Measurements from ENCODE around the gene TBC1D4. TPM values are rescaled to one million over a fixed set of nuclear protein-coding genes. Genes with fewer than 3 reads are reported as not detected.

Gene TBC1D4
- total RNA-seq, 1 donor from 2014 or later = 116 TPM

DNA sequence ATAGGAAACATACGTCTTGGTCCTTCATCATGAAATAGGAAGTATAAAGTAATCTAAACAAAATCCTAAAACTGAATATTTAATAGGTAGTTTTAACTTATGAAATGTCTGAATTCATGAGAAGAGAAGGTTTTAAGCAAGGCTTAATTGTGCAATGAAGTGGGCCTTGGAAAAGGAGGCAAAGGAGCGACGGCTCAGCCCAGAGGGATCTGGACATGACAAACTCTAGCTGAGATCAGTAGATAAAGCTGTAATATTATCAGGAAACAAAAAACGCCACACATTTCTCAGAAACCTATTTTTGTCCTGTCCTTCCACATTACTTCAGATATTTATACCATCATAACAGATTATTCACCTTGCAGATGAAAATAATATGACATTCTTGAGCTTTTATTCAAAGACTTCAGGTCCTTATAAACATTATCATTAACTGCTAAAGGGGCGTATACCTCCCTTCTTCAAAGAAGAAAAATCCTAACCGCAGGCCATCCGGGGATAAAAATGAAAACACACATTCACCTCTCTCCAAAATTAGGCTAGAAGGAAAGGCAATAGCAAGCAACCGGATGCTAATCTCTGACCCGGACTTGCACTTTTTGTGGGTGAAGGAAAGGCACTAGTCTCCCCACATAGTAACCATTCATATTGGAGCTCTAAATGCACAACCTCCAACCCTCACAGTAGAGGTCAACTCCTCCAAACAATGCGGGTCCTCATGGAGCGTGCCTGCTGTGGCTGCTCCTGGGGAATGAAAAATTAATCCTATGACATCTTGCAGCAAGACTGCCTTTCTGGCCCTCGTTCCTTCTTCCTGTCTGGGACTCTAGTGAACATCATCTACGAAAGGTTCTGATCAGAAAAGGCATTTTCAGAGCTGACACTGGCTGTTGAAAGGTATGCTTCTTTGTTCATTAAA, 108.8 kb downstream of the TBC1D4 start:
- DNase-seq (no peak), ATAC-seq (peak; percentile 27)
- intact Hi-C loops (cut with micrococcal nuclease) = loop anchor here (5.0 kb wide), 1 partner anchor 109 kb away; the partner anchor contains the start of gene TBC1D4

DNA sequence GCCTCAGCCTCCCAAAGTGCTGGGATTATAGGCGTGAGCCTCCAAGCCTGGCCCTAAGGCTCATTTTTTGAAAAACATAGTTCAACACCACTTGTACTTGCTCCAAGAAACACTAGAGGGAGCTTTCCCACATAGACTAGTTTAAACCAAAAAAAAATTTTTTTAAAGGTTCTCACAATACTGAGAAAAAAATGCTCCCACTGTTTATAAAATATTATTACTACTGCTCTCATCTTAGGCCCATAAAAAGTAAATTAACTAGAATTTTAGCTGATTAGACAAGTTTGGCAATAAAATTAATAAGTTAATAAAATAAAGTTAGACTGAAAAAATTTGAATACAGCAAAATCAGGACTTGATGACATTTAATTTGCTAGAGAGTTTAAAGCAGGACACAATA, 109.5 kb downstream of the TBC1D4 start:
- DNase-seq = no peak
- intact Hi-C loops (cut with micrococcal nuclease) = loop anchor here (5.0 kb wide), 1 partner anchor 110 kb away; the partner anchor contains the start of gene TBC1D4
- peak; percentile 41 for ATAC-seq

DNA sequence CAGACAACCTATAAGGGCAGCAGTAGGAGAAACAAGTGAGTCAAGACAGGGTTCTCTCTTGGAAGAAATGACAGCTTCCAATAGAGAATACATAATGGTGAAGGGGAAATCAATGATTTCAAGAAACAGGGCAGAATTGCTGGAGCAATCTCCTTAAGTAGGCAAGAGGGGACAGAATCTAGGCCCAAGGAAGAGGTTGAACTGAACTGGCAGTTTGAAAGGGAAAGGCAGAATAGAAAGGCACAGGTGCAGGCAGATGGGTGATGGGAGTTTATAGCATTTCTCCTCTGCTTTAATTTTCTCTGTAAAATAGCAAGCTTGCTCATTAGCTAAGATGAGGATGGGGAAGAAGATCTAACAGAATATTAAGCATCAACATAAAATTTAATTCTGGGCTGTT, 110.8 kb downstream of the TBC1D4 start:
- intact Hi-C loops (cut with micrococcal nuclease) = loop anchor here (5.0 kb wide), 1 partner anchor 111 kb away; the partner anchor contains the start of gene TBC1D4
- ATAC-seq = no peak
- no peak for DNase-seq

DNA sequence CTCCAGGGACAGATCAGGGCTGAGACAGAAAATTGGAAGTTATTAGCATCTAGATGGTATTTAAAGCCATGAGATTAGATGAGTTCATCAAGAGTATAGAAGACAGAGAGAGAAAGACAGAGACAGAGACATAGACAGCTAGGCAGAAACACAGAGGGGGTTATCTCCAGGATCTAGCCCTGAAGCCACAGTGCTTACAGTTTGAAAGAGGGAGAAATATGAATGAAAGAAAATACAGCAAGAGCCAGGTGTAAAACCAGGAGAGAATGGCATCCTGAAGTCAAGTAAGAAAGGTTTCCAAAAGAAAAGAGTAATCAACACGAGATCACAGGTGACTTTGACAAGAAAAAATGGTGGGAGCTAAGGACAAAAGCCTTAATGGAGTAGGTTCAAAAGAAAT, 111.2 kb downstream of the TBC1D4 start:
- DNase-seq (no peak), ATAC-seq (no peak)
- intact Hi-C loops (cut with micrococcal nuclease) = loop anchor here (5.0 kb wide), 1 partner anchor 112 kb away; the partner anchor contains the start of gene TBC1D4

DNA sequence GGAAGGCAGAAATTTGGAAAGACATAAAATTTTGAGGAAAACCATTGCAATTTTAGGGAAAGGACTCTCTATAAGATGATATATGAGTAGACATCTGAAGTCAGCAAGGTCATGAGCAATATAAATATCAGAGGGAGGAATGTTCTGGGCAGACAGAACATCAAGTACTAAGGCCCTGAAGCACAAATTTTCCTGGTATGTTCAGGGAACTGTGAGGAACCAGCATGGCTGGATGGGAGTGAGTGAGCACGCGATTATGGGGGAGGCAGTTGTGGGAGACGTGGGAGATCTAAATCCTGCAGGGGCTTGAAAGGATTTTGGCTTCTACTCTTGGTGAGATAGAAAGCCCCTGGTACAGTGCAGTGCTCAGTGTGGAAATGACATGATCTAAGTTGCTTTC, 112.0 kb downstream of the TBC1D4 start:
- ATAC-seq (peak; percentile 21), DNase-seq (no peak)
- intact Hi-C loops (cut with micrococcal nuclease) = loop anchor here (5.0 kb wide), 1 partner anchor 112 kb away; the partner anchor contains the start of gene TBC1D4

DNA sequence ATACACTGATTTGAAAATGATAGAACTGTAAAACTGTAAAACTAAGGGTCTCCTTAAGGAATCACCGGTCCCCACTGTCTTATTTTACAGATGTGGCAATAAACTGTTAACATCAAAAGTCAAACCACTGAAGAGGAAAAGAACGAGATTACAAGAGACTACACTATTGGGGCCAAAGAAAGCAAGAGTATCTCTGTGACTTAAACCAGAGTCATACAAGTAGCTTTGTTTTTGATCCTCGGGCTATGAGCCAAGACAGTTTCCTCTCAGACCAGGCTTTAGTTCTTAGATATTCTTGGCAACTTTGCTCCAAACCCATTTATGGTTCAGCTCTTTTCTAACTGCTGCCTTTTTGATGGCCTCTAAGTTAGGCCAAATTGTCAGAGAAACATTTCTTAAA, 113.8 kb downstream of the TBC1D4 start:
- ATAC-seq (peak; percentile 71), DNase-seq (no peak)
- intact Hi-C loops (cut with micrococcal nuclease) = no loop called here

DNA sequence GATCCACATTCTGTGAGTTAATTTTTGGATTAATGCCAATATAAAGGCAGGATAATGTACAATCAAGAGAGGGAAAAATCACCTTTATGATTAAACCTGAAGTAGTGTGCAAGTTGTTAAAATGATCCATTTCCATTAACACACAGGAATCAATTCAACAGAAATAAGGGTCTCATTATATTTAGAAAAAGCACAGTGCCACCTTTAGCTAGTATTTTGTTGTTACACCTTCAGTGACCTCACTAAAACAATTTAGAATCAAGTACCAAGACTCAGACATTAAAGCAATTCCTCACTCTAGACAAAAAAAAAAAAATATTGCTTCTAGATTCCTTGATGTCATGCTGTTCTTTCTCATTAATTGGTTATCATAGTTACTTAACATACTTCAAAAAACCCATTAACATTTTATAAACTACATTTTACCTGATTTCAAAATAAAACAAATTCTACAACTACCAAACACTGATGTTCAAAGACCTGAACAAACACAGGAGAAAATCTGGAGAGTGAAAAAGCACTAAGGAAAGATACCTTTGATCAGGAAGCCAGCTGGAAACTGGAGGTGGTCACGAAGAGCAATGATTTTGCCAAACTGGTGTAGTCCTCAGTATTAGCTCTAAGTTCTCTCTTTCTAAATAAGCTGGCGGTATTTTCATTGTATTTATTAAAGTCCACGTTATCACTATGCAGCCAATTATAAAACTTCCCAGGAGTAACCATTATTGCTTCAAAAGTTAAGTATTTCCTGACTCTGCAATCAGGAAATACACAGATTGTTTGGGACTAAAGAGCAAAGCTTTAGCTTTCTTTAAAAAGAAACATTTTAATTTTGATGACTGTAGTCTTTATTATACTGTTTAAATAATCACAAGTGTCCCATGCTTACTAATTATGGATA, 115.3 kb downstream of the TBC1D4 start:
- ATAC-seq (no peak), DNase-seq (no peak)
- intact Hi-C loops (cut with micrococcal nuclease) = no loop called here

DNA sequence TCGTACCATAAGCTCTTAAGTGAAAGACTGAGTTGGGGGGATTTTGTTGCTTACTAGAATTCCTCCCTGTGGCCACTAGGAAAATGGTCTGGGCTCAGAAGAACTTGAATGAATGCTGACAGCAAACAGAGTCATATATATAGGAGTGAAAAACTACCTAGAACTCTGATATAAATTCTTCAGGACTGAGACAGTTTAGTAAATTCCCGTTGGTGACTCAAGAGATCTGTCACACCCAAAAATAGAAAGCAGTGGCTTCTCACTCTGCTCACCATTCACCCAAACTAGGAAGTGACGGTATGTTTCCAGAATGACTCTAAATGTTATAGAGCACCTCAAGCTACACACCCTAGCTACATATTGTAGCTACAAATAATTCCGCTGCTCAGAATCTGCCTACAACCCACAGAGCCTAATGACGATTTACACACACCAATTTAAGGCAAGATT, 116.2 kb downstream of the TBC1D4 start:
- intact Hi-C loops (cut with micrococcal nuclease) = no loop called here
- DNase-seq (no peak), ATAC-seq (peak; percentile 60)

DNA sequence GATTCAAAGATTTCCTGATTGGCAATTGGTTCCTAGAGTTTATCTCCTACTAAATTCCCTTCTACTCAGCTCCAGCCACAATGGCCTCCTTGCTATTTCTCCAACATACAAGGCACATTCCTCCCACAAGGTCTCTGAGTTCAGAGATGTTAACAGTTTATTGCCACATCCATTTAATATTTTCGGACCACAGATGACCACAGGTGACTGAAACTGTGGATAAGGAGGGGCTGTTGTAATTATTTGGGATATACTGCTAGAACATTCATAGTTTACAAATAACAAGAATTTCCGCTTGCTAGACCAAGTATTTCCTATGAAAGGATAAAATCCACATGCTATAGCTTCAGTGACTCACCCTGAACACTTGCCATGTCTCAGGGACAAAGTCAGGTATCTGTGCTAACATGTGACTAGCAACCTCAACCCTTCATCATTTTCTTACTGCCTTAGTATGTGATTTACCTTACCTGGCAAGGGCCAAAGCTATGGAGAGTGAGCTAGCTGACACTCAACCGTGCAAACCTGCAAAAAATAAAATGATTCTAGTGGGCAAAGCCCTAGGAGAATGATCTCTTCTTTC, 117.7 kb downstream of the TBC1D4 start:
- no peak for ATAC-seq

DNA sequence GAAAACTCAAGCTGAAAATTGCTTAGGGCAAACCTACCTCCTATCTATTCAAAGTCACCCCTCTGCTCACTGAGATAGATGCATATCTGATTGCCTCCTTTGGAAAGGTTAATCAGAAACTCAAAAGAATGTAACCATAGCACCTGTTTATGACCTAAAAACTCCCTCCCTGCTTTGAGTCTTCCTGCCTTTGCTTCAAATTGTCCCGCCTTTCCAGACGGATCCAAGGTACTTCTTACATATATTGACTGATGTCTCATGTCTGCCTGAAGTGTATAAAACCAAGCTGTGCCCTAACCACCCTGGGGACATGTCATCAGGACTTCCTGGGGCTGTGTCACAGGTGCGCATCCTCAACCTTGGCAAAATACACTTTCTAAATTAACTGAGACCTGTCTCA, 118.6 kb downstream of the TBC1D4 start:
- DNase-seq (no peak), ATAC-seq (no peak)
- intact Hi-C loops (cut with micrococcal nuclease) = no loop called here

More for the DNA sequence above, 117.7 kb downstream of the TBC1D4 start:
- no peak for DNase-seq
- intact Hi-C loops (cut with micrococcal nuclease) = no loop called here

DNA sequence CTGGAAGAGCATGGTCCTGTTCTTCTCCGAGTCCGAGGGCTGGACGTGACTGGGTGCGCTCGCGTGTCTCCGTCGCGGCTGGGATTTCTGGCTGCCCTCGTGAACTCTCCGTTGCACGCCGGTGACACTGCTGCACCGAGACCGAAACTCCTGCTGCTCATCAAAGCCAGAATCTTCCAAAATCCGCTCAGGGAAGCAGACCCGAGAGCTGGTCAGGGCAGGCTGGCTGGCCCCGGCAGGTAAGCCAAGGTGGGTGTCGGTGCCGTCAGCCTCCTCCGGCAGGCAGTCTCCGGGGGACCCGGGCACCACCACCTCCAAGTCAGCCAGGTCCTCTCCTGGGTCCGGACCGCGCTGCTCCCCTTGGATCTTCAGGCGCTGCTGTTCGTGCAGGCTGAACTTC, 119.9 kb downstream of the TBC1D4 start:
- ATAC-seq = no peak
- intact Hi-C loops (cut with micrococcal nuclease) = no loop called here
- DNase-seq = peak; percentile 19

DNA sequence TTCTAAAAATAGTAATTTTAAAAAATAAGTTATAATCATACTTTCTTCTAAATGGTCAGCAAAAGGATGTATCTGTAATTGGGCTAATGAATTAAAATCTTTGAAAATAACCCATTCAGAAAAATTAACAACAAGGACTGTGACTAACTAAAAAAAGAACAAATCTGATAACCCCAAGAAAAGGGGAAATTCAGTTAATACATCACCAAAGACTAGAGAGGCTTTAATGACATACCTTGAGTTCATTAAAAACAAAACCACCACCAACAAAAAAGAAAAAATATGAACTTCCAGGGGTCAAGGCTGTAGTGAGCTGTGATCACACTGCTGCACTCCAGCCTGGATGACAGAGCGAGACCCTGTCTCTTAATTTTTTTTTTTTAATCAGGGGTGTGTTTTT, 121.8 kb downstream of the TBC1D4 start:
- no peak for ATAC-seq
- intact Hi-C loops (cut with micrococcal nuclease) = no loop called here
- no peak for DNase-seq

DNA sequence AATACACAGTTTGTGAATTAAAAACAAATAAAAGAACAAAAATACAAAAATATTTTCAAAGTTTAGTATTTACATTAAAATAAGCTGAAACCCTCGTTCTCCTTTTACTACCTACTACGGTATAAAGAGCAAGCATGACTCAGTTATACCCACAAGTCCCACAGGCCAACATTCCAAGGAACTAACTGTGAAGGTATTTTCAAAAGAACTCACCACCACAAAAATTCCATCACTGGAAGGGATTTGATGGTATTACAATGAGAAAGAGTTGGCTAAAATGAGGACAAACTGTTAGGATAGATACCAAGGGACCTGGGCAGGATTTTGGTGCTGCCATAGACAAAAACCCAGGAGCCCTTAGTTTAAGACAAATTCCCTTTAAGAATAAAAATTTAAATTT, 122.7 kb downstream of the TBC1D4 start:
- DNase-seq (no peak), ATAC-seq (no peak)
- intact Hi-C loops (cut with micrococcal nuclease) = no loop called here

DNA sequence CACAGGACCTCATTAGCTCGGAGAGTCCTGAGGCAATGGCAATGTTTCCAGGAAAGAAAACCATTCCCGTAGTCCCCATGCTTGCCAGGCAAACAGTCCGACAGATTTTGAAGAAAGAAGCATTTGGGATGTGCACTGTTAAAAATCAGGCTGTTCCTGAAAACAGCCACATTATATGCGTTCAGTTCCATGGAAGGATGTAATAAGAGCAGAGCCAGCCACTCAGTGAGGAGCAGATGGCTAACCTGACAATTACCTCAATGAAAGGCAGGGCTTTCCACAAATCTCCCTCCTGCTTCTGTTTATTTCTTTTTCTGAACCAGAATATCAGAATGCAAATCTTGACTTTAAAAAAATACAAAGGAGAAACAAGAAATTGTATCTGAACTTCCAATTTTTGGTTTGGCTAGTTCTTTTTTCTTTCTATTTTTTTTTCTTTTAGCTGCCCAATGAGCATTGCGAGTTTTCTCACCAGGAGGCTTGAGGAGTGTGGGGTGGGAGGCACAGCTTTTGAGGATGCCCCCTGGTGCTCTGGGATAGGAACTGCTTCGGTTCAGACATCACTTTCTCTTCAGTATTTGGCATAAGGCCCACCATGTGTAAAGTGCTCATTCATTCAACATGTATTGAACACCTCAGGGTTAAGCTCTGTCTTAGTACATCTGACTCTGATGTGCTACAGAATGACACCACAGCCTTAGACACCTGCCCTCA, 124.2 kb downstream of the TBC1D4 start:
- intact Hi-C loops (cut with micrococcal nuclease) = no loop called here
- ATAC-seq (peak; percentile 46), DNase-seq (no peak)

DNA sequence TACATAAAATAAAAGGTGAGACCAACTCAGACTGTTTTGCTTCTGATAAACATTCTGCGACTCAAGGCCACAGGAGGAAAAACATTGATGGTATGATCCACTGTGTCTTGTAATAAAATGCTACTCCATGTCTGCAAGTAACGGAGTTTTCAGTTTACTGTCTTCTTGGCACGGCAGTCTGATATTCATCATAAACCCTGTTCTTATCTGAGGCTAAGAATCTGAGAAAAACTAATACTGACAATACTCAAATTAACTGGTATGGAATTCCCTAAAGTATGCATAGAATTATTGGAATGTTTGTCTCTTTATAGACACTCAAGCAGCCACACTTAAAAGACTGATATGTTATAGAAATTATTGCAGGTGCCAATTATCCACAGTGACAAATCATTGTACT, 125.5 kb downstream of the TBC1D4 start:
- no peak for ATAC-seq
- intact Hi-C loops (cut with micrococcal nuclease) = no loop called here
- no peak for DNase-seq

DNA sequence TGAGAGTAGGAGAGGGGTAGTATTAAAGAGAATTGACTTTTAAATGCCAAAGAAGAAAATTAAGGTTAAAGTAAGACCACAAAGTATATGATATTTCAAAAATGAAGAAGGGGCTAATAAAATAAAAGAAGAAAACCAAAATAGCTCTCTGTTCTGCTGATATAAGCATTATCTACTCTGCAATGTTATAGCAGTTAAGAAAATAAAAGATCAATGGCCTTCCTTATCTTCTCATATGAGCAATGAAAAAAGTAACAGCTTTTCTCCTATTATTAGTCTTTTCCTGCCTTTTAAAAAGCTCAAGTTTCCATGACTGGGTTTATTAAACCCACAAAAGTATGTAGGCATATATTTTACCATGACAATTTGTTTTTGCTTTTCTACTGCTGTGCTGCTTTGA, 126.4 kb downstream of the TBC1D4 start:
- DNase-seq (no peak), ATAC-seq (no peak)
- intact Hi-C loops (cut with micrococcal nuclease) = no loop called here

DNA sequence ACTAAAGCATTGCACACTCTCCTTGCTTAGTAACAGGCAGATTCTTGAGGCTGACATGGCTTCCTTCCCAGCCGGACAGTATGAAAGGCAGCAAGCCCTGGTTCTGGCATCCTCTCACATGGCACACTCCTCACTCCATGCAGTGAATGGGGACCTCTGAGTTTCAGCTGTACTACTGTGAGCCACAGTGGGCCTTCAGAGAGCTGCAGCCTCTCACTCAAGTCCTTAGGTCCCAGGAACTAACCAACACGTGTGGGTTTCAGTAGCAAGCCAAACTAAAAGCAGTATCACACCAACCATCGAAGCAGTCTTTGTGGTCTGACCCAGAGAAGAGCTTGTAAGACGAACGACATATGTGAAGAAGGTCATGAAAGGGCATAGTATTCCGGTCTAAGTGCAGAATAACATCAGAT, 128.2 kb downstream of the TBC1D4 start:
- intact Hi-C loops (cut with micrococcal nuclease) = no loop called here
- peak; percentile 81 for ATAC-seq
- no peak for DNase-seq

DNA sequence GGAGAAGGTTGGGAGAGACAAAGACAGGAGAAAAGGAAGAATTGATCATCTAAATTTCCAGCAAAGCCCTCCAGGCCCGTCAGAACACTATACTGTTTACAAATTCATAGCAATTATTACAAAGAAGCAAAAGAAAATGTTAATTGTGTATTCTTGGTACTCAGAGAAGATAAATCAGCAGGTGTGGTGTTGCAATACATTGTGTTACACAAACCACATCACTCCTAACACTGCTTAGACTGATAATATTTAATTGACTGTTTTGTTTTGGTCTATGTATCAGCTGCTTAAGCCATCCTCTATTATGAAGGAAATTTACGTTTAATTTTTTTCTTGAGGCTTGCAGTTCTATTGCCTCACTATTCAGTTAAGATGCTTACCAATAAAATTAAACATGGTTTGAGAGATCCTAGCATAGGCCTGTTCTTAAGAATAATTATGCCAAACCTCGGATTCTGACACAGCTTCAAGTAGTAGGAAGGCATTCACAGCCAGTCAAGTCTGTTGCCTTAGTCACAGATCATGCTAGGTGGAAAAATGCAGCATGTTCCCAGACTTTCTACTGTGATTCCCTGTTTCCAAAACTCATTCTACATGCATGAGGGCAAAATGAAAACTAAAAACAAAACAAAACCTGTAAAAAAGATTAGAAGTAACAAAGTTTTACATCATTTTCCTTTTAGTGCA, 129.2 kb downstream of the TBC1D4 start:
- ATAC-seq = no peak
- intact Hi-C loops (cut with micrococcal nuclease) = no loop called here

More for the DNA sequence above, 129.2 kb downstream of the TBC1D4 start:
- no peak for DNase-seq
